ENCODE results near the gene ACSM4.
"Not testable (repeated sequence)": the region's sequence is repeated elsewhere in the genome, so short reads cannot be mapped to it uniquely, and the experiment has no call there.

Gene ACSM4, protein sequence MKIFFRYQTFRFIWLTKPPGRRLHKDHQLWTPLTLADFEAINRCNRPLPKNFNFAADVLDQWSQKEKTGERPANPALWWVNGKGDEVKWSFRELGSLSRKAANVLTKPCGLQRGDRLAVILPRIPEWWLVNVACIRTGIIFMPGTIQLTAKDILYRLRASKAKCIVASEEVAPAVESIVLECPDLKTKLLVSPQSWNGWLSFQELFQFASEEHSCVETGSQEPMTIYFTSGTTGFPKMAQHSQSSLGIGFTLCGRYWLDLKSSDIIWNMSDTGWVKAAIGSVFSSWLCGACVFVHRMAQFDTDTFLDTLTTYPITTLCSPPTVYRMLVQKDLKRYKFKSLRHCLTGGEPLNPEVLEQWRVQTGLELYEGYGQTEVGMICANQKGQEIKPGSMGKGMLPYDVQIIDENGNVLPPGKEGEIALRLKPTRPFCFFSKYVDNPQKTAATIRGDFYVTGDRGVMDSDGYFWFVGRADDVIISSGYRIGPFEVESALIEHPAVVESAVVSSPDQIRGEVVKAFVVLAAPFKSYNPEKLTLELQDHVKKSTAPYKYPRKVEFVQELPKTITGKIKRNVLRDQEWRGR

DNA sequence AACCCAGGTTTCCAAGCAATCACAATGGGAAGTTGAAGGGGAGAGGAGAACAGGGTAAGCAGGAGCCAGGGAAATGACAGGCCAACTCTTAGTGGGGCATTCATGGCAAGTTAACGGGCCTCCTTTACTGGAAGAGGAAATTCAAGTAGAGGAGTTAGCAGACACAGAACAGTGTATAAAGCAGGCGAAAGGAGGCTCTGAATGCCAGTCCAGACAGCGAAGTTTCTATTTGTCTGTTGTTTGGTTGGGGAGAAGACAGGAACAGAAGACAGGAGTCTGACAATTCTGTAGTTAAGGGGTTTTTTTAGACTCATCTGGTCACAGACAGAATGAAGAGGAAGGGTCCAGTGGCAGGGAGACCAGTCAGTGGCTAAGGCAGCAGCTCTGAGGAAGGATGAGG lies at the start of gene ACSM4:
TSS of gene ACSM4 (plus strand) at position 301 of the 400 bp plus-strand sequence. CDS start 260 bp downstream, outside the sequence.
- TF ChIP-seq, protein P1, sequence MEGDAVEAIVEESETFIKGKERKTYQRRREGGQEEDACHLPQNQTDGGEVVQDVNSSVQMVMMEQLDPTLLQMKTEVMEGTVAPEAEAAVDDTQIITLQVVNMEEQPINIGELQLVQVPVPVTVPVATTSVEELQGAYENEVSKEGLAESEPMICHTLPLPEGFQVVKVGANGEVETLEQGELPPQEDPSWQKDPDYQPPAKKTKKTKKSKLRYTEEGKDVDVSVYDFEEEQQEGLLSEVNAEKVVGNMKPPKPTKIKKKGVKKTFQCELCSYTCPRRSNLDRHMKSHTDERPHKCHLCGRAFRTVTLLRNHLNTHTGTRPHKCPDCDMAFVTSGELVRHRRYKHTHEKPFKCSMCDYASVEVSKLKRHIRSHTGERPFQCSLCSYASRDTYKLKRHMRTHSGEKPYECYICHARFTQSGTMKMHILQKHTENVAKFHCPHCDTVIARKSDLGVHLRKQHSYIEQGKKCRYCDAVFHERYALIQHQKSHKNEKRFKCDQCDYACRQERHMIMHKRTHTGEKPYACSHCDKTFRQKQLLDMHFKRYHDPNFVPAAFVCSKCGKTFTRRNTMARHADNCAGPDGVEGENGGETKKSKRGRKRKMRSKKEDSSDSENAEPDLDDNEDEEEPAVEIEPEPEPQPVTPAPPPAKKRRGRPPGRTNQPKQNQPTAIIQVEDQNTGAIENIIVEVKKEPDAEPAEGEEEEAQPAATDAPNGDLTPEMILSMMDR (IDR thresholded peaks at IDR 0.05; ENCODE audit: borderline replicate concordance, control extremely low read depth, extremely low read depth, insufficient read depth, missing control alignments): no peak
- no peak for DNase-seq (ENCODE audit: low spot score)
- in situ Hi-C loops (cut with MboI; ENCODE audit: low sequenced_read_pairs, unreplicated experiment): no loop called here

DNA sequence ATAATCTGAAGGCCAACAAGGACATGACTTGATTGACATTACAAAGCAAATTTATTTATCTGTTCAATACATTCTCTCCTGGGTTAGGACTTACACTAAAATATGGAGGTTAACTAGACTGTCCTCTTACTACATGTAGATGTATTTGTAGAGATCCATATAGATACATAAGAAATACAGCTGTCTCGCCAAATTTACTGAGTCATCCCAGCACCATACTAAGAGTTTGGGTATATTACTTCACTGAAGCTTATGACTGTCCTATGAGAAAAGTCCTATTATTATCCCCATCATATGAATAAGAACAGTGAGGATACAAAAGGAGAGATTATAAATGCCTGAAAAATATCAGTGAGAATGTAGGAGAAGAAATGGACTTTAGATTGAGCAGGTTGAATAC lies 44.8 kb upstream of the ACSM4 start:
- DNase-seq (ENCODE audit: low spot score): no peak
- TF ChIP-seq, protein P1 (IDR thresholded peaks at IDR 0.05; ENCODE audit: borderline replicate concordance, control extremely low read depth, extremely low read depth, insufficient read depth, missing control alignments): no peak
- in situ Hi-C loops (cut with MboI; ENCODE audit: low sequenced_read_pairs, unreplicated experiment): no loop called here

DNA sequence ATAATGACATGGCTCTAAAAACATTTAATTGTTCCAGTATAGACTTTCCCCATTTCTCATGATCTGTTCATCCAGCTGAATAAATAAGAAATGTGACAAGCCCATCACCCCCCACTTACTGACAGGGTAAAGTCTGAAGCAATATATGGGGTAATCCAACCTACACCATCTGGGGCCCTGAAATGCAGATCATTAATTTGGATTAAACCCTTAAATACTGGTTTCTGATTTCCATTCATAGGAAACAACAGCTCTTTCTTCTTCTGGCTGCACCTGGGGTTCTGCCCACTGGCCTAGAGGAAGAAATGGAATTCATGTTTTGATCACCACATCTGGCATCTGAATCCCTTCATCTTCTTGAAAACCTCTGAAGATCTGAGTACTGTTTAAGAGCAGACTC lies 39.3 kb upstream of the ACSM4 start:
- no peak for DNase-seq (ENCODE audit: low spot score)
- in situ Hi-C loops (cut with MboI; ENCODE audit: low sequenced_read_pairs, unreplicated experiment): no loop called here
- TF ChIP-seq, protein P1 (IDR thresholded peaks at IDR 0.05; ENCODE audit: borderline replicate concordance, control extremely low read depth, extremely low read depth, insufficient read depth, missing control alignments): no peak

DNA sequence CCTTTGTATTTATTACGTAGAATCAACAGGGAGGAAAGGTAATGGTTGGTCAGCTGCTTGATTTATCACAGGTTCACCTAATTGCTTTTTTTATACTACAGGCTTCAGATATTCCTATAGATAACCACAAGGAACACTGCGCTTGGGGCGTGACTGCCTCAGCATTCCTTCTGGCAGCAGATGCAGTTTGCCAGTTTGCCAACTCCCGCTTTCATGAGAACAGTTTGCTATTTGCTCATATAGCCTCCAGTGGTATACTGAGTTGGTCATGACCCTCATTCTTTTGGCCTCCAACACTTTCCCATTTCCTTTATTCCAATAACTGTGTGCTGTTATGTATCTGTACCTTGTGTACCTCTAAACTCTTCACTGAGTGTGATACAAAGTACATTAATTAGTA lies 38.6 kb upstream of the ACSM4 start:
- DNase-seq (ENCODE audit: low spot score): no peak

DNA sequence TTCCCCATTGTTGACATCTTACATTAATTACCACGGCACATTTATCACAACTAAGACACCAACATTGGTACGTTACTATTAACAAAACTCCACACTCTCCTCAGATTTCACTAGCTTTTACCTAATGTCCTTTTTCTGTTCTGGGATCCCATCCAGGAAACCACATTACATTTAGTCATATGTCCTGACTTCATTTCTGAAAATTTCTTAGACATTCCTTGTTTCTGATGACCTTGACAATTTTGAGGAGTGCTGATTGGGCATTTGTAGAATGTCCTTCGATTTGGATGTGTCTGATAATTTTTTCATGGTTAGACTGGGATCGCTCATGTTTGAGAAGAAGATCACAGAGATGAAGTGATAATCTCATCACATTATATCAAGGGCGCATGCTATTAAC lies 34.6 kb upstream of the ACSM4 start:
- TF ChIP-seq, protein P1 (IDR thresholded peaks at IDR 0.05; ENCODE audit: borderline replicate concordance, control extremely low read depth, extremely low read depth, insufficient read depth, missing control alignments): no peak
- in situ Hi-C loops (cut with MboI; ENCODE audit: low sequenced_read_pairs, unreplicated experiment): no loop called here
- no peak for DNase-seq (ENCODE audit: low spot score)

More for the DNA sequence above, 38.6 kb upstream of the ACSM4 start:
- TF ChIP-seq, protein P1 (IDR thresholded peaks at IDR 0.05; ENCODE audit: borderline replicate concordance, control extremely low read depth, extremely low read depth, insufficient read depth, missing control alignments): no peak
- in situ Hi-C loops (cut with MboI; ENCODE audit: low sequenced_read_pairs, unreplicated experiment): no loop called here

DNA sequence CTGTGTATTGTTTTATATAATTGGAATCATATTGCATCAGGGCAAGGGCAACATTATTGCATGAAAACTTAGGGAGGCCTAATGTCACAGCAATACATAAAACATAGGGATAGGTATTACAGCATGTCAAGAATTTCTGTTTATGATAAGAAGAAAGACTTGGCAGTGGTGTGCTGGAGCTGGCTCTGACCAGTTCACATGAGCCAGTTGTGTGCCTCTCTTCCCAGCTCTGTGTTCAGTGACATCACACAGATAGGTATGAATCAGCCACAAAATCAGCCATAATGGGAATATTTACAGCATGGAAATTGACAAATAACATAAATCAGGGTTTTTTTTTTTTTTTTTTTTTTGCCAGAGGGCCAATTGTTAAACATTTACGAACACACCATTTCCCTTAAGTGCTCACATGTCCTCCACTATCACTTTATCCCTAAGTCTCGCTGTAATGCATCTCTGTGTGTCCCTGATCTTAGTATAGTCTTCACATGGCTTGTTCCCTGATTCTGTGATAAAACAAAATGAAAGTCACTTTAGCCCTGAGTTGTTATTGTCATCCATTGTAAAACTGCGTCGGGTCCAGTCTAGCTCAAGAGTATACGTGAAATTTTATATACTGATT lies 31.9 kb upstream of the ACSM4 start:
- DNase-seq (ENCODE audit: low spot score): no peak
- TF ChIP-seq, protein P1 (IDR thresholded peaks at IDR 0.05; ENCODE audit: borderline replicate concordance, control extremely low read depth, extremely low read depth, insufficient read depth, missing control alignments): no peak
- in situ Hi-C loops (cut with MboI; ENCODE audit: low sequenced_read_pairs, unreplicated experiment): no loop called here

DNA sequence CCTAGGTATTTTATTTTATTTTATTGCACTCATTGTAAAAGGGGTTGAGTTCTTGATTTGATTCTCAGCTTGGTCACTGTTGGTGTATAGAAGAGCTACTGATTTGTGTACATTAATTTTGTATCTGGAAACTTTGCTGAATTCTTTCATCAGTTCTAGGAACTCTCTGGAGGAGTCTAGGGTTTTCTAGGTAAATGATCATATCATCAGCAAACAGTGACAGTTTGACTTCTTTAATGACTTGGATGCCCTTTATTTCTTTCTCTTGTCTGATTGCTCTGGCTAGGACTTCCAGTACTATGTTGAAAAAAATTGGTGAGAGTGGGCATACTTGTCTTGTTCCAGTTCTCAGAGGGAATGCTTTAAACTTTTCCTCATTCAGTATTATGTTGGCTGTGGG lies 28.4 kb upstream of the ACSM4 start:
- DNase-seq (ENCODE audit: low spot score); in situ Hi-C loops (cut with MboI; ENCODE audit: low sequenced_read_pairs, unreplicated experiment): not testable (repeated sequence)
